Left renal pelvis (tissue), 4 donors: ENCODE results near the gene PRKCE. TPM values are rescaled to one million over a fixed set of nuclear protein-coding genes. Genes with fewer than 3 reads are reported as not detected.

Experiments used
- DNase-seq, 4 donors: peaks; one replicate each; pipeline ENCODE4 v3.0.0-alpha.2; 2013; ENCODE audit warnings: low read depth in 4 of 4, low spot score in 3 of 4
- polyA plus RNA-seq, 4 donors: library from polyadenylated mRNA; unstranded; fragments of 120-200 nt; gene quantifications; one replicate each; pipeline ENCODE4 v1.2.1, GENCODE V29; 2013; ENCODE audit not compliant: insufficient read length in 4 of 4

Gene PRKCE
- polyA plus RNA-seq, 4 donors = 8.2 to 16.0 (median 9.0) TPM

DNA sequence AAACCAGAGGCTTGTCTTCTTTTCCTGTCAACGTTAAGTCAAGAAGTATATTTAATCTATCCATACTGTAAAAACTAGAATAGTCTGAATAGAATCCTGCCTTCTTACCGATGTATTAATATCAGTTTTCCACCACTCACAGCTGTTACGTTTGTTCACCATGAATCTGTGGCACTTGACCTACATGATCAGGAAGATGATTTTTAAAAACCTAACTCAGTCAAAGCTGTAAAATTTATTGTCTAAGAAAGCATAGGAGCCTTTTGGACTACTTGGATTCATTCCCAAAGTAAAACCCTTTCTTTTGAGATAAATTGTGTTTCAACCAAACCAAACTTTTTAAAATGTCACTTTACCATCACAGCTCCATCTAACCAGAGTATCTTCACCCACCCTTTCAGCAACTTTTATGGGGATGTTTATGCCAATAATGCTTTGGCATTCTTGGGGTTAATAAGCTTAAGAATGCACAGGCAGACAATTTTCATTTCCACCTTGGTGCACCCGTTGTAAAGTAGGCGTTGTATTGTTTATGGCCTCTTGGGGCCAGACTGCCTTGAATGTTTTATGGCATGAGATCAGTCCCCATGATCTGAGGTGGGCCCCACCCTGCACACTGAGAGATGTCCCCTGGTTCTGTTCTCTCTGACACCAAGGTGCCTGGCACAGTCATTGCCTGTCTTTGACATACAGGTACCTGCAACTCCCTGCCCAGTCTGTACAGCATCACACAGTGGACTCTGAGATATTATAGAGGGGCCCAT lies 469.5 kb downstream of the PRKCE start:
- no peak for DNase-seq

DNA sequence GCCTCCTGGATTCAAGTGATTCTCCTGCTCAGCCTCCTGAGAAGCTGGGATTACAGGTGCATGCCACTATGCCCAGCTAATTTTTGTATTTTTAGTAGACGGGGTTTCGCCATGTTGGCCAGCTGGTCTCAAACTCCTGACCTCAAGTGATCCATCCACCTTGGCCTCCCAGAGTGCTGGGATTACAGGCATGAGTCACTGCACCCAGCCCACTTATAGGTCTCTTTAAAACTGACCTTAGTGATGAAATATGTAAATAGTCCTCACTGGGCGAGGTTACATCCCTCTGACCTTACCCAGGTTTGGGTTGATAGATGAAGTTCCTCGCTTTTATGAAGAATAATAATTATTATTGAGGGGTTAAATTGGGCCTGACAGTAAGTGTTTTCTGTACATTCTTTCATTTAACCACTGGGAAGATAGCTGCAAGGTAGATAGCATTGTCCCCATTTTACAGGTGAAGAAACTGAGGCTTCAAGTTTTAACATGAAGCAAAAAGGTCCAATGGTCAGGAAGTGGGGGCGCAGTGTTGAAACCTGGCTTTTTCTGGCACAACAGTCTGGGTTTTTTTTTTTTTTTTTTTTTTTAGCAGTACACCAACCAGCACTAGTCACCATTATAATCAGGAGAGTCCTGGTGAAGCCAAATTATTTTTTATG lies 471.0 kb downstream of the PRKCE start:
- no peak for DNase-seq

DNA sequence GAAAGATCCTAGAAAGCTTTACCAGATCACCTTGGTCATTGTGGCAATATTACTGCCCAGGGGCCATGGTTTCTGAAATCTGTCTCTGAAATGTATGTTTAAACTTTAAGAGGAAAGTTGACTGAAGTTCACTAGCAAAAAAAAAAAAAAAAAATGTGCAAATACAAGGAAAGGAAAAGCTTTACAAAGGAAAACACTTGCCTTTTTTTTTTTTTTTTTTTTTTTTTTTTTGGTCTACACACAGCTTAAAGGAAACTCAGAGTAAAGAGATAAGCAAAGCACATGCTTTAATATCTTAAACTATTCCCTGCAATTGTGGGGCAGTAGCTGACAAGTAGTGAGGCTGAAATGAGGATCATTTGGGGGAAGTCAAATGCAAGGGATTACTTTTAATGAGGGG lies 471.5 kb downstream of the PRKCE start:
- DNase-seq = no peak

DNA sequence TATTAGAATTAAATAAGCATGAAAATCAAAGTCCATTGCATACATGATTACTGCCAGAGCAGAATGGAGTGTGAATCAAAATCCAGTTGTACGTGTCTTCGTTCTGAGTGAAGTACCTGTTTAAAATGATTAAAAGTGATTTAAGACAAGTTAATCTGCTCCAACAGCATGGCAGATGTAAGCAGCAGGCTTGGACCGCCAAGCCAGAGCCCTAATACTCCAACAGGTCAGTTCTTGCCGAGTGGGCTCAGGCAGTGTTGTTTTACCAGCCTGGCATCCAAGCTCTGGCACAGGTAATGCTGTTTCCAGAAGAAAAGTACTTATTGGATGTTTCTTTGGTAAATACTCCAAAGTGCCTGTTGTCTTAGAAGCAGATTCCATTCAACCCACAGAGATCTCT lies 474.3 kb downstream of the PRKCE start:
- DNase-seq = no peak

DNA sequence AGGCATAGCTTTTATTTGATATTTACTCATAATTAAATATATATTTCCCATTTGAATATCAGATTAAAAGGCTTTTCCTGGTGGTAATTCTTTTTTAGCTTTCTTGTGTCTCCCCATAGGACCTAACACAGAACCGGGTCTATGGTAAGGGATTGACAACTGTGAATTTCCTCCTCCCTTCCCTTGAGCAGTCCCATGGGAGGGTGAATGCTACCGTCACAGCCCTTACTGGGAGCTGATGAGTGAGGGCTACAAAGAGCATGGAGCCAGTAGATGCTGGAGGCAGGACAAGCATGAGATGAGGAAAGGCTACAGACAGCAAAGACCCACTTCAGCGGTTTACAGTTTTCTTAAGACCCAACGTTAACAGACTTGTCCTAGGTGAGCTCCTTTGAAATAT lies 475.1 kb downstream of the PRKCE start:
- no peak for DNase-seq

DNA sequence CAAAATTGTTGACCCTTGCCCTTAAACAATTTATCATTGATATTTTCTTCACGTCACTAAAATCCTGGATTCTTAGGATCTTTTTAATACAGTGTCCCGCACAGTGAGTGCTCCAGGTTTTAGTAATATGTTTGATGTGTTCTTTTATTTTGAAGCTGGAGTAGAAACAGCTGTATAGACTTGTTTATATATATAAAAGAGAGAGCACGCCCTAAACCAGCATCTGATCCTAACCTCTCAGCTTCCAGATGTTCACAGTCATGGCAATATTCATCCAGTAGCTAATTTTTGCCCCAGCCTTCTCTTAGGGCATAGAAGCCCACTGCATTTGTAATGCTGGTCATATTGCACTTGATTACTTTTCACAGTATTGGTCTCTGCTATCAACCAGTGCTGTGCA lies 475.7 kb downstream of the PRKCE start:
- no peak for DNase-seq

DNA sequence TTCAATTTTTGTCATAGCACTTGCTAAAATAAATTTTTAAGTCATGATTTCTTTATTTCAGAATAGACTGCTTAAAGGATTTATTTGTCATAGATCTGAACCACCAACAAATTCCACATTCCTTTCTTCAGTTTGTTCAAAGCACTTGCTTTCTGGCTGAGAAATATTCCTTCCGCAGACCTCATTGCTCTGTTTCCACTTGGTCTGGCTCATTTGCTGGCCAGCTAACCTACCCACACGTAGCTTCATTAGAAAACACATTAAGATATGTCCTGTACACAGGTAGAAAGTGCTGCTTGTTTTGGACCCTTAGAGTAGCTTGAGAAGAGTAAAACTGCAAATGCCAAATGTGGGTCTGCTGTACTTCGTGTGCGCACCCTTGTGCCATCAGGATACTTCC lies 479.0 kb downstream of the PRKCE start:
- no peak for DNase-seq

DNA sequence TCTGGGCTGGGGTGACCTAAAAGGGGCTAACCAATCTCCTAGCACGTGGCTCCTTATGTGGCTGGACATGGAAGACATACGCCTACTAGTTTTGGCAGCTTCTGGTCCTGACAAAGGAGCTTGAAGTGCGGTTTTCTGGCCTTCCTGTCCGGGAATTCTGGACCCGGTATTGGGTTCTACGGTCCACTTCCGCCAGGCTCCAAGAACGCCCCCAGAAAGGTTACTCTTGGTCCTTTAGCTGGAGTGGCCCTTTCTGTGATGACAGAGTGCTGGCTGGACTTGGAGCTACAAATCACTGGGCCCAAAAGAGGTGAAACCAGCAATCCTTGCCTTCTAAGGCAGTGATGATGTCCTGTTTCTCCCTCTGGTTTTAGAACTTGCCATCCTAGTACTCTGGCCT lies 481.5 kb downstream of the PRKCE start:
- DNase-seq = no peak

DNA sequence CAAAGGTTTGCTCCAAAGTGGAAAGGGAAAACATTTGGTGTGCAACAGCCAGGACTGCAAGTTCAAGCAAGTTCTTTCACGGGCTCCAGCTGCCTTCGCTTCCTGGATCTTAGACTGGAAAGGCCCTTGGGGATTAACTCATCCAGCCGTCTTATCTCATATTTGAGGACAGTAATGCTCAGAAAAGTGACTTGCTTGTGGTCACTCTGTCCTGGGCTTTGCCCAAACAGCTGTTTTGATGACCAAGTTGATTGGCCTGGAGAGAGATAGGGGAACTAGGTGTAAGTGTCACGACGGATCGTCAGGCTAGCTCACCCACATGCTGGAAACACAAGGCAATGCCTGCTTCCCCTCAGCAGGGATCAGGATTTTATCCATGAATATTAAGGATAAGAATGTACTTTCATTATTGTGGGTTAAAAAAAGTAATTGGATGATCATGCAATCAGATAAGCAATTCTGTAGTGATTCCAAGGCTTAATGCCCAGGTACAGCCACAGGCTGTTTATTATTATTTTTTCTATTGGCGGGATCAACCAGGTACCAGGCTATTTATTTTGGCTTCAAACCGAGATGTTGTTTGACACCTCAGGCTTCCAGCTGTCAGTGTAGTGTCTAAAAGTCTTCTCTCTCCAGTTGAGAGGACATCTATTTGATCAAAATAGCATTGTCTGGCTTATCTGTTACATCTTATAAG lies 483.2 kb downstream of the PRKCE start:
- DNase-seq = peak in 1 of 4 donors; percentile 21

DNA sequence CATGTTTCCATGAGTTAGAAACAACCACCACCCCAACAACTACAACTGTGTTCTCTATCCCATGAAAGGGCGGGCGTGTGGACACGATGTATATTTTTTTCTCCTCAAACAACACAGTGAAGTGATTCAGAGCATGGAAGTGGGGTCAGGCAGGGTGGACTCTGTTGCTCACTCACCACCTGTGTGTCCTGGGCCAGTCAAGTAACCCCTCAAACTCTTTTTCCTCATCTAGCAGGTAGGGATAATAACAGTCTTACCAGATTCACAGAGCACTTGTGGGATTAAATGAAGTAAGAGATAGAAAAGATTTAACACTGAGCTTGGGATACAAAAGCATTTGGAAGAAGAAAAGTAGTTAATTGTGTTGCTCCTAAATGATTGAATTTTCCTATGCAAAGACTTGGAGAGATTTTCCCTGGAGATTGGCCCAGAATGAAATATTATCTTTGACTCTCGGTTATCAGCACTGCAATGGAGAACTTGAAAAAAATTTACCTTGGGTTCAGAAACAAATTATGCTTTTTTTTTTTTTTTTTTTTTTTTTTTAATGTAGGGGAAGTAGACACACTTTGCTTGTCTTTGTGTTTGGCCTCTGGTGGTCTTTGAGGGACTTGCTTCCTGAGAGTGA lies 483.9 kb downstream of the PRKCE start:
- no peak for DNase-seq

DNA sequence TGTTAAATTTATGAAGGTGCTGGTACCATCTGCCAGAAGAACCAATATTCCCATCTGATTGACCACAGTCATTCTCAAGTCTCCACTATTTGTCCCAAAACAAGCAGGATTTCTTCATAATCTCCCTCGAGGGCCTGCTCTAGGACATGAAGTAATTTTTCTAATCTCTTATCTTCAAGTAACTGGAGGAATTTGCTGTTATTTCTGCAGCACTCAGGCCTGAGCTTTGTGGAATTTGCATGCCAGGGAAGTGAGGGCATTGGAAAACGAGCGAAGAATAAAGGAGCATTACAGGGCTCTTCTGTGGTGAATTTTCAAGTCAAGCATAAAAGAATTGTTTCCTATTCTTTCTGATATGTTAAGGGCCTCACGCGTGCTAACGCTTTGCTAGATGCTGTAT lies 484.5 kb downstream of the PRKCE start:
- no peak for DNase-seq

DNA sequence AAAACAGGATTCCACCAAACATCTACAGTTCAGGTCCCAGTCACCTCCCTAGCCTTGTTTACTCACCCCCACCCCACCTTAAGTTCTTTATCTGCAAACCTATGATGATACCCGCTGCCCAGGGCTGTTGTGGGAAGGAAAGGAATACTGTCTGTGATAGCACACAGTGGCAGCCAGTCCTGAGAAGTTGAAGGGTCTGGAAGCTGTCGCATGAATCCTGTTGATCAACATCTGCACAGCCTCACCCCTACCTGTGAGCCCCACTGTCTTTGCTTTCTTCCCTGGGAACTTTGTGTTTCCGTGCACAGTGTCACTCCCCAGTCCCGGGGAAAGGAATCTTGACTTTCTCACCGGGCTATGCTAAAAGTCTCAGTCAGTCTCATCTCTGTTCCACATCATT lies 485.0 kb downstream of the PRKCE start:
- no peak for DNase-seq

DNA sequence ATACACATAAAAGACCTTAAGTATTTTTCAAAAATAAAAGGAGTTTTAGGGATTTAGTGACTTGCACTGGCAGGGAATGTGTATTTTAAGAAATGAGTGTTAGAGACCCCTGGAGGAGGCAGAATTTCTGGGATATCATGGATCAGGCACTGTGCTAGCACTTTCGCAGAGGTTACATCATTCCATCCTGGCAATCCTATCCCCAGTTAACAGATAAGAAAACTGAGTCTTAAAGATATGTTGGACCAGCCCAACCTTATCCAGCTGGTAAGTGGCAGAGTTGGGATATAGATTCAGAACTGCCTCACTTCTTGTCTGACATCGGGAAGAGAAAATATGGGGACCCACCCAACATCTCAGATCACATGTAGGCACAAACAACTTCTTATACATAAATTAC lies 485.5 kb downstream of the PRKCE start:
- no peak for DNase-seq

DNA sequence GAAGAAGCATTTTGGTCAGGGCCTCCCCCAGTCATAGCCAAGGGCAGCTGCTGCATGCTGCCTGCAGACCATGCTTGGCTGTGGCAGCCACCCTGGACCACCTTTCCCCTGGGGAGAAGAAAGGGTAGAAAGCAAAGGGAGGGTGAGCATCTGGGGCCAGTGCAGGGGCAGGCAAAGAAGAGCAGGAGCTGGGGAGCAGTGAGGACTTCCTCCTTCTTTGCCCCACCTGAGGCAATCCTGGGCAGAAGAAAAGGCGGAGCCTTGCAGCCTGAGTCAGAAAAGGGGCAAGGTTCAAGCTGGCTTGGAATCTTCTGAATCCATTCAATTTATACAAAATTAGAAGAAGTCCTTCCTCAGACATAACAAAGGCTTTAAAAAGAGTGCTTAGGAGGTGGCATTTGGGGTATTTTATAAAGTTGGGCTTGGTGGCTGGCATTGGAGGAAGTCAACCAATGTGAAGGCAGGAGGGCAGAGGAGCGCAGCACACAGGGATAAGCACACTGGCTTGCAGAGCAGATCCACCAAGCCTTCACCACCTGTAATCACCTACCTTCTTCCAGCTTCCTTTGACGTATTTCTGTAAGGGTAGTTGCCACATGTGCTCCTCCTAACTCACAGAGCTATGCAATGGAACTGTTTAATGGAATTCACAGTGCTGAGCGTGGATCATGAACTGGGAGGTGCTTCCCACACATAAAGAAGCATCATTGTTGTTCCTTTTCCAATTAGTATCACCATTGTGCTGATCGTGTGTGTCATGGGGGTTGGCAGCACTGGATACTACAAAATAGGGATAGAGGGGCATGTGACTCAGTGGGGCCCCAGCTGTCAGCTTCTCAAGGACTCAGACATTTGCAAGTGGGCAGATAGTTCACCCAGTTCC lies 491.3 kb downstream of the PRKCE start:
- DNase-seq = no peak

DNA sequence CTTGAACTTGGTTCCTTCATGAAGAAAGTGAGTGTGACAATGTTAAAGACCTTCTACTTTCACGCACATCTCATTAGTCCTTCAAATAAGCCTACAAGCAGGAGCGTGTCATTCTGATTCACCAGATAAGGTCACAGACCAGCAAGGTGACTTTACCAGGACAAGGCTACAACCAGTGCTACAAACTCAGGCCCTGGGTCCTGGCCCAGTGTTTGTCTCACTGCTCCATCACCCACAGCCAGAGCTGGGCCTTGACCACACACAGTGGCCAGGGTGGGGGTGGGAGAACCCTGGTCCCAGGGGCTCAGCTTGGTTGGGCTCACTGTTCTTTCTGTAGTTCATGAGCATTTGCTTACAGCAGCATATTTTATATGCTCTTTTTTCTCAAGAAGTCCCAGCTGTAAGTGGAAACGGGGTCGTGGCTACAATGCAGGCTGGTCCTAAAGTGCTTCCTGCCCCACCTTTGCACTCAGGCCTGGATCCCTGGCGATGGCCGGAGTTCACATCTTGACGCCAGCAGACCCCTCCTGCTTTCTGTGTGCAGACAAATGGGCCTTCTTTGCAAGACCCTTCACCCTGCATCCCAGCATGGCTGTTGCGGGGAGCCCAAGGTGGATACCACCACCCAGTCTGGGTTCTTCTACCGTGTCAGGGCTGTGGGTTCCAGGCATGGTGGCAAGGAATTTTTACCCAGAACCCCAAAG lies 492.1 kb downstream of the PRKCE start:
- DNase-seq = no peak

DNA sequence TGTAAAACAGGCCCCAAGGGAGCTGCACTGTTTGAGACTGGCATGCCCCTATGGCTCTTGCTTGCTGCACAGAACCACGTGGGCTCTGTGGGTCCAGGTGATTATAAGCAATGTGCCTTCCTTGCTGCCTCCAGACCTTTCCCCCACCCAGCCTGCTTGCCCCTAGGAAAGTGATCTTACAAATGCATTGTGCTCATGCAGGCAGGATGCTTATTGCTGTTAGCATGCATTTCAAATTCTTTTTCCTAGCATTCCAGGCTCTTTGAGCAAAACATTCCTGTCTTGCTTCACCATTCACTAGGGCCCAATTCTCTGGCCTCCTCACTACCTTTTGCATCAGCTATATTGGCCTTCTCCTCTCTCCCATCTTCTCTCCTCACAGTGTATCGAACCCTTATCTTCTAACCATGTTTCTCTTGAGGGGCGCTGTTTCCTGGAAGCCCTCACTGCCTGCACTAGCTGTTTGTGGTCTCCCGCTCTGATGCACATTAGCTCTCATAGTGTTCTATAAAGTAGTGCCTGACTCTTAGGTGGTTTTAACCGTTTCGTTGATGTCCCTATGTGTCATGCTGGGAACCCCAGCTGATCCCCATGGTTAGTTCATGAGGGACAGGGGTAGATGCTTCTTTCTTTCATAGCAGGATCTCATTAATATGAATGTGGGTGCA lies 492.8 kb downstream of the PRKCE start:
- DNase-seq = no peak

DNA sequence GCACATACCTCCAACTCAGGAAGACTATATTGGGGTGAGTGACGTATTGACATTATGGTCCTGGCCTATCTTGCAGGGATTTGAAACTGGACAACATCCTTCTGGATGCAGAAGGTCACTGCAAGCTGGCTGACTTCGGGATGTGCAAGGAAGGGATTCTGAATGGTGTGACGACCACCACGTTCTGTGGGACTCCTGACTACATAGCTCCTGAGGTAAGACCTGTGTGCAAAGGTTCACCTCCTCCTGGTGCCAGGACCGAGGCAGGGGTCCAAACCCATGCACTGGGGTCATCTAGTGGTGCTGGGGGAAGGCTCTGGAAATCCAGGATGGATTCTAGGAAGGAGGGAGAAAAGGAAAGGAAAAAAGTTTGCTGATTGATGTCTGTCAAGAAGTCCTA lies 493.5 kb downstream of the PRKCE start:
- no peak for DNase-seq

DNA sequence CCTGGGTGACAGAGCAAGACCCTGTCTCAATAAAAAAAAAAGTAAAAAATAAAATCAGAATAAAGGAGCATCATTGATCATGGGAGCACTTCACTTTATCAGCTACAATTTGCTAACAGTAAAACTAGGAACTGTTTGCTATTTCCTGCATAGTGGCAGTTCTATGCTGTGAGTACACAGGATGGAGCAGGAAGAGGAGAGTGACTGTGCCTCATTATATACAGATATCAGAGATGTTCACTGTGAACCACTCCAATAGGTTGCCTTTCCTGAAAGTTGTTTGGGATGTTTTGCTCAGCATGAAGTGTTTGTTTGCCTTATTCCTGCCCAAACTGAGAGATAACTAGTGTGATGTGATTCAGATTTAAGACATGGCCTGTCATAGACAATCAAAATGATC lies 494.4 kb downstream of the PRKCE start:
- DNase-seq = no peak

DNA sequence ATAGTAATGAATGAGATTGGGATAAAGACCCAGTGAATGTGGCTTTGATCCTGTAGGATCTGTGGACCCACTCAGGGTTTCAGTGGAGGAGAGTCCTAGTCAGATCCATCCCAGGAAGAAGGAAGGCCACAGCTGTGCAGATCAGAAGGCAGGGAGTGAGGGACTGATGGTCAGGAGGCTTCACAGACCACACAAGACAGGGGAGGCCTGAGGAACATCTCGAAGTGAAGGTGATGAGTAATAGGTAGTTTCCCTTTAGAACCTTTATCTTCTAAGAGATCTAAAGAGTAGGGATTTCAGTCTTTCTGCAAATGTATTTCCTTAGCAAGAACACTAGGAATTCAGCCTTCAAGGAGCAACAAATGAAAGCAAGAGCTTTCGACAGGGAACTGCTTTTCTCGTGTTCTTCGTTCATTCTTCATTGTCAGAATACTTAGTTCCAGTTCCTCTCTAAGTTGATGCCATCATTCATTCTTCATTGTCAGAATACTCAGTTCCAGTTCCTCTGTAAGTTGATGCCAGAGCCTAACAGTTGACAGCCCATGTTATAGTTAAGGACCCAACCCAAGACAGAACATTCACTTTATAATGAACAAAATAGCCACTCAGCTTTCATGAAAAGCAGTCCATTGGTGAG lies 495.5 kb downstream of the PRKCE start:
- DNase-seq = no peak
